ENCODE measurements around the gene NEBL.

NEBL gene

GRCh38 chr10:20744821-20745220 lies 152.3 kb downstream of the NEBL start:
- H3K9ac ChIP-seq (ENCODE audit: insufficient read length), result no peak overlapping the region
- no peak for TF ChIP-seq POLR2AphosphoS5 (IDR thresholded peaks at IDR 0.05; ENCODE audit: borderline replicate concordance, low read depth, low read length)
- no peak for TF ChIP-seq EZH2 (IDR thresholded peaks at IDR 0.05)
- TF ChIP-seq FOXP2 (optimal IDR thresholded peaks at IDR 0.05; ENCODE audit: control extremely low read depth, extremely low read length, insufficient read depth), result no peak
- no peak for DNase-seq (ENCODE audit: low read depth, low spot score)
- H3K9me3 ChIP-seq (ENCODE audit: low read depth, low read length), result no peaks in the 10 kb centered on the region
- no peak overlapping the region for H3K4me3 ChIP-seq
- no peak overlapping the region for H3K27ac ChIP-seq
- no peaks in the 10 kb centered on the region for H3K36me3 ChIP-seq (ENCODE audit: insufficient read depth, low read length)

GRCh38 chr10:20743942-20744341 lies 153.2 kb downstream of the NEBL start:
- Histone ChIP-seq H3K9me3 (ENCODE audit: low read depth, low read length) (no peaks in the 10 kb centered on the region), H3K36me3 (ENCODE audit: insufficient read depth, low read length) (no peaks in the 10 kb centered on the region)
- TF ChIP-seq EZH2 (IDR thresholded peaks at IDR 0.05) (no peak), FOXP2 (optimal IDR thresholded peaks at IDR 0.05; ENCODE audit: control extremely low read depth, extremely low read length, insufficient read depth) (no peak), POLR2AphosphoS5 (IDR thresholded peaks at IDR 0.05; ENCODE audit: borderline replicate concordance, low read depth, low read length) (no peak)

GRCh38 chr10:20742737-20743541 lies 154.2 kb downstream of the NEBL start:
- H3K4me3 ChIP-seq, result no peak overlapping the region
- H3K27ac ChIP-seq, result no peak overlapping the region
- no peak for DNase-seq (ENCODE audit: low read depth, low spot score)
- H3K9me3 ChIP-seq (ENCODE audit: low read depth, low read length), result no peaks in the 10 kb centered on the region
- no peak overlapping the region for H3K9ac ChIP-seq (ENCODE audit: insufficient read length)
- TF ChIP-seq EZH2 (IDR thresholded peaks at IDR 0.05), result no peak
- TF ChIP-seq FOXP2 (optimal IDR thresholded peaks at IDR 0.05; ENCODE audit: control extremely low read depth, extremely low read length, insufficient read depth), result no peak
- no peak for TF ChIP-seq POLR2AphosphoS5 (IDR thresholded peaks at IDR 0.05; ENCODE audit: borderline replicate concordance, low read depth, low read length)
- H3K36me3 ChIP-seq (ENCODE audit: insufficient read depth, low read length), result no peaks in the 10 kb centered on the region

More at GRCh38 chr10:20743942-20744341, 153.2 kb downstream of the NEBL start:
- DNase-seq (ENCODE audit: low read depth, low spot score), result no peak
- Histone ChIP-seq H3K9ac (ENCODE audit: insufficient read length) (no peak overlapping the region), H3K27ac (no peak overlapping the region), H3K4me3 (no peak overlapping the region)

GRCh38 chr10:20740120-20740519 lies 157.0 kb downstream of the NEBL start:
- Histone ChIP-seq H3K4me3 (no peak overlapping the region), H3K27ac (no peak overlapping the region), H3K9me3 (ENCODE audit: low read depth, low read length) (no peaks in the 10 kb centered on the region), H3K36me3 (ENCODE audit: insufficient read depth, low read length) (no peaks in the 10 kb centered on the region), H3K9ac (ENCODE audit: insufficient read length) (no peak overlapping the region)
- DNase-seq (ENCODE audit: low read depth, low spot score), result no peak
- TF ChIP-seq POLR2AphosphoS5 (IDR thresholded peaks at IDR 0.05; ENCODE audit: borderline replicate concordance, low read depth, low read length) (no peak), FOXP2 (optimal IDR thresholded peaks at IDR 0.05; ENCODE audit: control extremely low read depth, extremely low read length, insufficient read depth) (no peak), EZH2 (IDR thresholded peaks at IDR 0.05) (no peak)

- Histone ChIP-seq H3K27ac (no peak overlapping the region), H3K9me3 (ENCODE audit: low read depth, low read length) (no peaks in the 10 kb centered on the region), H3K9ac (ENCODE audit: insufficient read length) (no peak overlapping the region), H3K4me3 (no peak overlapping the region), H3K36me3 (ENCODE audit: insufficient read depth, low read length) (no peaks in the 10 kb centered on the region)
- no peak for TF ChIP-seq FOXP2 (optimal IDR thresholded peaks at IDR 0.05; ENCODE audit: control extremely low read depth, extremely low read length, insufficient read depth)
- no peak for TF ChIP-seq EZH2 (IDR thresholded peaks at IDR 0.05)
- TF ChIP-seq POLR2AphosphoS5 (IDR thresholded peaks at IDR 0.05; ENCODE audit: borderline replicate concordance, low read depth, low read length), result no peak
- no peak for DNase-seq (ENCODE audit: low read depth, low spot score)
Observed at GRCh38 chr10:20737107-20737506, 160.0 kb downstream of the NEBL start.
